LNCaP clone FGC (cell line): ENCODE results near the gene CD46.
A peak's percentile ranks its signal among the peaks of the same experiment; 100 is the strongest.
"Not testable (repeated sequence)": the region's sequence is repeated elsewhere in the genome, so short reads cannot be mapped to it uniquely, and the experiment has no call there.

Source experiments
- DNase-seq: peaks from one replicate; pipeline ENCODE4 v3.0.0-alpha.2; 2011; ENCODE audit warnings: low read depth
- H3K4me3 ChIP-seq: 2 replicates; pipeline ENCODE4 v1.5.1; 2011; ENCODE audit warnings: mild to moderate bottlenecking, low read depth, low read length, control low read depth
- TF ChIP-seq, protein P1 (sequence below): IDR thresholded peaks from 2 replicates; pipeline ENCODE4 v1.5.1; 2012; ENCODE audit warnings: mild to moderate bottlenecking; ENCODE audit not compliant: control insufficient read depth, insufficient read depth; ENCODE audit errors: extremely low read depth

Gene CD46

DNA sequence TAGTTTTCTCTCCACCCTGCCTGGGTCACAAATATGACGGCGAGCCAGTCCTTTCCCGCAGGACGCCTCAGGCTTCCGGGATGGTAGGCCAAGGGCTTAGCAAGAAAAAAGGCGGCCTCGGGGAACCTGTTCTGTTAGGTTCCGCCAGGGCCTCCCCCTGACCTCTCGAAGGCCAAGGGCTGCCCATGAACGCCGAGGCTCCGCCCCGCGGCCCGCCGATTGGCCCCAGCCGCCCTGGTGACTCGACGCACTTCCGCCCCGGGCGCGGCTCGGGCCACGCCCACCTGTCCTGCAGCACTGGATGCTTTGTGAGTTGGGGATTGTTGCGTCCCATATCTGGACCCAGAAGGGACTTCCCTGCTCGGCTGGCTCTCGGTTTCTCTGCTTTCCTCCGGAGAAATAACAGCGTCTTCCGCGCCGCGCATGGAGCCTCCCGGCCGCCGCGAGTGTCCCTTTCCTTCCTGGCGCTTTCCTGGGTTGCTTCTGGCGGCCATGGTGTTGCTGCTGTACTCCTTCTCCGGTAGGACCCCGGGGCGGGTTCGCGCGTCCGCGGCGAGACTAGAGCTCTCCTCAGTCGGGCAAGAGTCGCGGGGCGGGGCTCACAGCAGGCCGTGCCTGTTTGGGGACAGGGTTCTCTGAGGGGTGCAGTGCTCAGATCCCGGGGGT lies at the start of gene CD46:
TSS of gene CD46 (plus strand) at position 265 of the 666 bp plus-strand sequence. CDS start at position 424, 159 bp downstream.
- H3K4me3 ChIP-seq: peak within 1 kb of the TSS; percentile 95
- TF ChIP-seq, protein P1, sequence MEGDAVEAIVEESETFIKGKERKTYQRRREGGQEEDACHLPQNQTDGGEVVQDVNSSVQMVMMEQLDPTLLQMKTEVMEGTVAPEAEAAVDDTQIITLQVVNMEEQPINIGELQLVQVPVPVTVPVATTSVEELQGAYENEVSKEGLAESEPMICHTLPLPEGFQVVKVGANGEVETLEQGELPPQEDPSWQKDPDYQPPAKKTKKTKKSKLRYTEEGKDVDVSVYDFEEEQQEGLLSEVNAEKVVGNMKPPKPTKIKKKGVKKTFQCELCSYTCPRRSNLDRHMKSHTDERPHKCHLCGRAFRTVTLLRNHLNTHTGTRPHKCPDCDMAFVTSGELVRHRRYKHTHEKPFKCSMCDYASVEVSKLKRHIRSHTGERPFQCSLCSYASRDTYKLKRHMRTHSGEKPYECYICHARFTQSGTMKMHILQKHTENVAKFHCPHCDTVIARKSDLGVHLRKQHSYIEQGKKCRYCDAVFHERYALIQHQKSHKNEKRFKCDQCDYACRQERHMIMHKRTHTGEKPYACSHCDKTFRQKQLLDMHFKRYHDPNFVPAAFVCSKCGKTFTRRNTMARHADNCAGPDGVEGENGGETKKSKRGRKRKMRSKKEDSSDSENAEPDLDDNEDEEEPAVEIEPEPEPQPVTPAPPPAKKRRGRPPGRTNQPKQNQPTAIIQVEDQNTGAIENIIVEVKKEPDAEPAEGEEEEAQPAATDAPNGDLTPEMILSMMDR: no peak
- peak; percentile 98 for DNase-seq

DNA sequence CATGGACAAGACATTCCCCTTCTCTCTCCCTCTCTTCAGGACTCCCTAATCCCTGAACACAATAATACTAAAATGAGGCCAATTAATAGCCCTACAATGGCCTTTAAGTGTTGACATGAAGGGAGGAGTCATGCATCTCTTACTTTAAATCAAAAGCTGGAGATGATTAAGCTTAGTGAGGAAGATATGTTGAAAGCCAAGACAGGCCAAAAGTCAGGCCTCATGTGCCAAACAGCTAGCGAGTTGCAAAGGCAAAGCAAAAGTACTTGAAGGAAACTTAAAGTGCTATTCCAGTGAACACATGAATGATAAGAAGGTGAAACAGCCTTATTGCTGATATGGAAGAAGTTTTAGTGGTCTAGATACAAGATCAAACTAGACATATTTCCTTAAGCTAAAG lies 49.5 kb upstream of the CD46 start:
- no peak for DNase-seq
- no peak overlapping the region for H3K4me3 ChIP-seq
- TF ChIP-seq, protein P1: no peak

DNA sequence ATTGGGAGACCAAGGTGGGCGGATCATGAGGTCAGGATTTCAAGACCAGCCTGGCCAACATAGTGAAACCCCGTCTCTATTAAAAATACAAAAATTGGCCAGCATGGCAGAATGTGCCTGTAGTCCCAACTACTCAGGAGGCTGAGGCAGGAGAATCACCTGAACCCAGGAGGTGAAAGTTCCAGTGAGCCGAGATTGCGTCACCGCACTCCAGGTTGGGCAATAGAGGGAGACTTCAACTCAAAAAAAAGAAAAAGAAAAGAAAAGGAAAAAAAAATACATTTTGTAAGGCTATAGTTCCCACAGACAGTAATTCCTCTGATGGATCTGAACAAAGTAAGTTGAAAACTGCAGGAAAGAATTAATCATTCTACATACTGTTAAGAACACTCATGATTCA lies 48.1 kb upstream of the CD46 start:
- no peak for DNase-seq
- H3K4me3 ChIP-seq: no peak overlapping the region
- TF ChIP-seq, protein P1: no peak

DNA sequence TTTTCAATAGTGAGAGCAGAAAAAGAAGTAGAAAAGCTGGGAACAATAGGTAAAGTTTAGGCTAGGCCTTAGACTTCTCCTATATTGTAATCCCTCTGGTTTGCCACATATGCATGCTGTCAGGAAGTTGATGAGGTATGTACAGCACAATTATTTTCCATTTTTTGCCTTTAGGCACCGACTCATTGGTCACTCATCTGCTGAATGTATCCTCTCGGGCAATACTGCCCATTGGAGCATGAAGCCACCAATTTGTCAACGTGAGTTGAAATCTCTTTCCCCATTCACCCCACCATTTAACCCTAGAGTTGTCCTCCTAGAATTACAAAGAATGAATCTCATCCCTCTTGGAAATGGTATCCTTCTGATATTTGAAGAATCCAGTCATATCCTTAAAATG lies 43.9 kb upstream of the CD46 start:
- H3K4me3 ChIP-seq, DNase-seq: not testable (repeated sequence)

DNA sequence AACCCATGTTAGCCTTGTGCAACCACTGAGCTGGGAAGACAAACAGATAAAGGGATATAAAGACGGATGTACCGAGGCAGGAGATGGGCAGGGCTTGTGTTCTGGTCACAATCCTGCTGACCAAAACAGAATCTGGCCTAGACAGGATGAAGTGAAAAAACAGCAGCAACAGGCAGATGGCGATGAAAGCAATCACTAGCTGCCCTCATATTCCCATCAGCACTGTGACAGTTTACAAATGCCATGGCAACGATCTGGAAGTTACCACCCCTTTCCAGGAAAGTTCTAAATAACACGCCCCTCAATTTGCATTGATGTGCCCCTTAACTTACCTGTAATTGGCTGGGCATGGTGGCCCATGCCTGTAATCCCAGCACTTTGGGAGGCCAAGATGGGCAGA lies 40.6 kb upstream of the CD46 start:
- DNase-seq: peak; percentile 50
- TF ChIP-seq, protein P1: peak; percentile 33; the same call in 1 of the 2 replicates
- H3K4me3 ChIP-seq: no peak overlapping the region

GRCh38 chr1:207712701-207713100 lies 39.2 kb upstream of the CD46 start:
- DNase-seq, H3K4me3 ChIP-seq: not testable (repeated sequence)

GRCh38 chr1:207713529-207713928 lies 38.3 kb upstream of the CD46 start:
- DNase-seq: no peak
- H3K4me3 ChIP-seq: no peak overlapping the region
- TF ChIP-seq, protein P1: no peak

DNA sequence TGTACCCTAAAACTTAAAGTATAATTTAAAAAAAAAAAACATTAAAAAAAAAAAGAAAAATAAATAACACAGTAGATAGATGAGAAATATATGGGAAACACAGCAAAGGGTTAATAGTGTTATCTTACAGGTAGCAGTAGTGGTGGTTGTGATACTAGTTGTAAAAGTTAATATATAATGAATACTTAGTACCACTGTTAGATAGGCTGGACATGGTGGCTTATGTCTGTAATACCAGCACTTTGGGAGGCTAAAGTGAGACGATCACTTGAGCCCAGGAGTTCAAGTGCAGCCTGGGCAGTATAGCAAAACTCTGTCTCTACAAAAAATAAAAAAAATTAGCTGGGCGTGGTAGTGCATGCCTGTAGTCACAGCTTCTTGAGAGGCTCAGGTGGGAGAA lies 32.6 kb upstream of the CD46 start:
- H3K4me3 ChIP-seq: no peak overlapping the region
- TF ChIP-seq, protein P1: no peak
- no peak for DNase-seq

GRCh38 chr1:207728200-207728858 lies 23.5 kb upstream of the CD46 start:
- DNase-seq, H3K4me3 ChIP-seq: not testable (repeated sequence)

- not testable (repeated sequence) for H3K4me3 ChIP-seq, DNase-seq
Measured at GRCh38 chr1:207737503-207738157, 14.2 kb upstream of the CD46 start.

GRCh38 chr1:207738158-207738659 lies 13.6 kb upstream of the CD46 start:
- not testable (repeated sequence) for DNase-seq, H3K4me3 ChIP-seq
